GM19238 (cell line): Measurements from ENCODE around the gene OR52I1.

Experiments
- DNase-seq: peaks from one replicate; pipeline ENCODE4 v3.0.0; 2011; ENCODE audit warnings: low spot score; ENCODE audit not compliant: insufficient read length

The OR52I1 gene, protein sequence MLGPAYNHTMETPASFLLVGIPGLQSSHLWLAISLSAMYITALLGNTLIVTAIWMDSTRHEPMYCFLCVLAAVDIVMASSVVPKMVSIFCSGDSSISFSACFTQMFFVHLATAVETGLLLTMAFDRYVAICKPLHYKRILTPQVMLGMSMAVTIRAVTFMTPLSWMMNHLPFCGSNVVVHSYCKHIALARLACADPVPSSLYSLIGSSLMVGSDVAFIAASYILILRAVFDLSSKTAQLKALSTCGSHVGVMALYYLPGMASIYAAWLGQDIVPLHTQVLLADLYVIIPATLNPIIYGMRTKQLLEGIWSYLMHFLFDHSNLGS

GRCh38 chr11:4593739-4594138 is at the start of gene OR52I1:
OR52I1 (plus strand) TSS chr11:4594039; CDS start chr11:4594039, 0 bp downstream.
- no peak for DNase-seq

GRCh38 chr11:4544891-4545290 is 48.9 kb upstream of the OR52I1 start, which contains the start of gene OR52M1:
OR52M1 (plus strand) TSS chr11:4545191; CDS start chr11:4545191, 0 bp downstream.
- no peak for DNase-seq

GRCh38 chr11:4546878-4547277 is 47.0 kb upstream of the OR52I1 start:
- DNase-seq = no peak

GRCh38 chr11:4547416-4547815 is 46.4 kb upstream of the OR52I1 start:
- DNase-seq = no peak

- DNase-seq = no peak
Measured at GRCh38 chr11:4551346-4551979, 42.4 kb upstream of the OR52I1 start.

DNA sequence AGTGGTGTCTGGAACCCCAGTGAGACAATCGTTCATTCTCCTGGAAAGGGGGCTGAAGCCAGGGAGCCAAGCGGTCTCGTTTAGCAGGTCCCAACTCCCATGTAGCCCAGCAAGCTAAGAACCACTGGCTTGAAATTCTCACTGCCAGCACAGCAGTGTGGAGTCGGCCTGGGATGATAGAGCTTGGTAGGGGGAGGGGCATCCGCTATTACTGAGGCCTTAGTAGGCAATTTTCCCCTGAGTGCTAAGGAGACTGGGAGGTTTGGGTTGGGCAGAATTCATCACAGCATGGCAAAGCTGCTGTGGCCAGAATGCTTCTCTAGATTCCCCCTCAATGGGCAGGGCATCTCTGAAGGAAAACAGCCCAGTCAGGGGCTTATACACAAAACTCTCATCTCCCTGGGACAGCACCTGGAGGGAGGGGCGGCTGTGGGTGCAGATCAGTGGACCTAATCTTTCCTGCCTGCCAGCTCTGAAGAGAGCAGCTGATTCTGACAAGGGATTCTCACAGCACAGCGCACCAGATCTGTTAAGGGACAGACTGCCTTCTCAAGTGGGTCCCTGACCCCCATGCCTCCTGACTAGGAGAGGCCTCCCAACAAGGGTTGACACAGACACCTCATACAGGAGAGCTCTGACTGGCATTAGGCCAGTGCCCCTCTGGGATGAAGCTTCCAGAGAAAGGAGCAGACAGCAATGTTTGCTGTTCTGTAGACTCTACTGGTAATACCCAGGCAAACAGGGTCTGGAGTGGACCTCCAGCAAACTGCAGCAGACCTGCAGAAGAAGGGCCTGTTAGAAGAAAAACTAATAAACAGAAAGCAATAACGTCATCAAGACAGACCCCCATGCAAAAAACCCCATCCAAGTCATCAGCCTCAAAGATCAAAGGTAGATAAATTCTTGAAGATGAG is 34.1 kb upstream of the OR52I1 start:
- no peak for DNase-seq

GRCh38 chr11:4560467-4560866 is 33.4 kb upstream of the OR52I1 start:
- DNase-seq = no peak

GRCh38 chr11:4565371-4565770 is 28.5 kb upstream of the OR52I1 start:
- DNase-seq = no peak

GRCh38 chr11:4569075-4569474 is 24.8 kb upstream of the OR52I1 start:
- DNase-seq = no peak

- DNase-seq = no peak
Measured at GRCh38 chr11:4576880-4577279, 17.0 kb upstream of the OR52I1 start.

GRCh38 chr11:4577761-4578160 is 16.1 kb upstream of the OR52I1 start:
- no peak for DNase-seq

GRCh38 chr11:4578624-4579023 is 15.2 kb upstream of the OR52I1 start:
- DNase-seq = no peak

GRCh38 chr11:4580124-4580523 is 13.7 kb upstream of the OR52I1 start:
- DNase-seq = no peak

DNA sequence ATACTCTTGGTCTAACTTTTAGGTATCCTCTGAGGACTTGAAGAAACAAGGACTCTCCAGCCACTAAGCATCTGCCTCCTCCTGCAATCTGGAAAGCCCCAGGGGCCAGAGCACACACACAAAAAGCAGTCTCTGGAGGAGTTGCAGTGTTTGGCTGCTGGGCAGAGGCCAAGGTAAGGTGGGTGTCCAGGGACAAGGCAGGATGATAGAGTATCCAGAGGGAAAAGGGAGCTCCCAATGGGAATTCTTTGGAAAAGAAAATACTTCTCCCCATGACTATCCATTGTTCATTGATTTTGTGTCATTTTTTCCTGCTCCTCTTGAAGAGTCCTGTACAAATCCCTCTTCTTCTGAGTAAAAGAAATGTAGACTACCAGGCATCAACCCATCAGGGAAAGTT is 12.4 kb upstream of the OR52I1 start, which contains the start of gene OR52I2:
Gene OR52I2 (plus strand): TSS at position 301 of the 400 bp plus-strand sequence.
- no peak for DNase-seq

DNA sequence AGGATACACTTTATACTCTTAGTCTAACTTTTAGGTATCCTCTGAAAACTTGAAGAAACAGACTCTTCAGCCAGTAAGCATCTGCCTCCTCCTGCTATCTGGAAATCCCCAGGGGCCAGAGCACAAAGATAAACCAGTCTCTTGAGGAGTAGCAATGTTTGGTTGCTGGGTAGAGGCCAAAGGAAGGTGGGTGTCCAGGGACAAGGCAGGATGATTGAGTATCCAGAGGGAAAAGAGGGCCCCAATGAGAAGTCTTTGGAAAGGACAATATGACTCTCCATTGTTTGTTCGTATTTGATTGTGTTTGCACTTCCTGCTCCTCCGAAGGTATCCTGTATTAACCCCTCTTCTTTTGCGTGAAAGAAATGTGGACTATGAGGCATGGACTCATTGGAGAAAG is 4.8 kb upstream of the OR52I1 start:
- no peak for DNase-seq

DNA sequence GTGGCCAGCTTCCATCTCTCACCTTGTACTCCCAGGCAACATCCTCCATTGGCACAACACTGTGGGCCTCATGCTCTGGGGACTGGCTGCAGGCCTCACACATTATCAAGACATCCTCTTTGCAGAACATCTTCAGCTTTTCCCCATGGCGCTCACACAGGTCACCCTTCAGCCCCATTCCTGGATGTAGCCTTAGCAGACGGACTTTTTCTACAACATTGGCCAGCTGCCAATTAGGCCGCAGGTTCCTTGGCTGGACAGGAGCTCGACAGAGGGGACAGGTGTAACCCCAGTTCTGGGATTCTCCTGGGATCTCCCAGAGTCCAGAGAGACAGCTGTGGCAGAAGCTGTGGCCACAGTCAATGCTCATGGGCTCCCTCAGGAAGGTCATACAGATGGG is 11.2 kb downstream of the OR52I1 start:
- no peak for DNase-seq

DNA sequence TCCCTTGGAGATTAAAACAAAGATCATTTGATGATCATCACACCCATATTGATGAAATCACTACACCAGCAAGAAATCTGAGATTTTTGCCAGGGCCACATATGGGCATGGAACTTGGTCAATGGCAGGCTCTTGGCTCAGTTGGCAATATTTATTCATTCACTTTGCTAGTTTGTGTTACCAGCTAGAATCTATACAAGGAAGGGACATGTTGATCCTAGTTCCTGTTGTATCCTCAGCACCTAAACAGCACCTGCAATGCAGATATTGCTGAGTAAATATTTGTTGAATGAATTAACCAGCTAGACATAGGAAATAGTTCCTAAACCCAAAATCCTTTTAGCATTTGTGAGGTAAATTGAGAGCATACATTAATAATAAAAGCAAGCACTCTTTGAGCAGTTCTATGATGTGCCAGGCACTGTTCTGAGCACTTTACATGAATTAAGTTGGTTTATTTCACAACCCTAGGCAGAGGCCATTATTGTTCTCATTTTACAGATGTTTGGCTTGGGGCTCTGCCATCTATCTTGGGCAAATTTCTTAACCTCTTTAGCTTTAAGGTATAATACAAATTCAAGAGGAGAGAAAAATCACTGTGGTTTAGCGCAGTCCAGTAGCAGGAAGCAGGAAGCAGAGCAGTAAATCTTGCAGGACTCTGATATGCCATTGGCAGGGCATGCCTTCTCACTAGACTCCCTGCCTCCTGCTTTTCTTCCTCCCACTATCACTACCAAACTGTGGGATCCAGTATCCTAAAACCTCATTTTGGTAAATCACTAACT is 12.6 kb downstream of the OR52I1 start:
- DNase-seq = no peak

- DNase-seq = no peak
Measured at GRCh38 chr11:4607096-4607495, 13.3 kb downstream of the OR52I1 start.

GRCh38 chr11:4607781-4608666 is 14.2 kb downstream of the OR52I1 start, which contains the start of gene TRIM68:
TRIM68 (minus strand) TSS chr11:4608231; CDS start chr11:4605504, 2,727 bp downstream.
- peak; percentile 88 for DNase-seq
